BJ (cell line): ENCODE results near the gene PRDM13. TPM values are rescaled to one million over a fixed set of nuclear protein-coding genes. Genes with fewer than 3 reads are reported as not detected.
"Not testable (repeated sequence)": the region's sequence is repeated elsewhere in the genome, so short reads cannot be mapped to it uniquely, and the experiment has no call there.

Experiments used
- CTCF ChIA-PET: fragments of 350-600 bp; formaldehyde crosslinking; extraction: SDS; loops from one replicate; lab custom pipeline; 2021; ENCODE audit warnings: antibody characterized with exemption, inconsistent platforms; lab: Yijun Ruan, JAX
- POLR2A ChIA-PET: fragments of 300-600 bp; sonication (Branson Sonifier 250); formaldehyde crosslinking; extraction: SDS; loops from one replicate; lab custom pipeline; 2021; ENCODE audit warnings: antibody characterized with exemption; lab: Charles Lee
- DNase-seq: peaks from one replicate; pipeline ENCODE4 v3.0.0-alpha.2; 2011; ENCODE audit warnings: low read depth
- H3K27me3 ChIP-seq: 2 replicates; pipeline ENCODE4 v1.6.0; 2011; ENCODE audit warnings: low read length; ENCODE audit not compliant: control insufficient read depth, insufficient read depth
- H3K36me3 ChIP-seq: 2 replicates; pipeline ENCODE4 v1.5.1; 2011; ENCODE audit warnings: low read length; ENCODE audit not compliant: control insufficient read depth, insufficient read depth
- H3K4me3 ChIP-seq: 2 replicates; pipeline ENCODE4 v1.5.1; 2011; ENCODE audit warnings: low read depth, mild to moderate bottlenecking, control low read depth, low read length
- CTCF ChIP-seq: IDR thresholded peaks from 2 replicates; pipeline ENCODE4 v1.5.1; 2011; ENCODE audit warnings: low read depth, mild to moderate bottlenecking, control low read depth, inconsistent platforms, low read length, moderate library complexity; ENCODE audit not compliant: insufficient read depth
- polyA plus RNA-seq: library from polyadenylated mRNA; depleted of rRNA; stranded (reverse); fragments of >200 nt; gene quantifications from 2 replicates; pipeline ENCODE4 v1.2.3, GENCODE V29; 2011

The PRDM13 gene
- polyA plus RNA-seq, 1 experiment = not detected

- peaks cover 40% of the 10 kb centered on the region for H3K27me3 ChIP-seq
Measured at GRCh38 chr6:99590728-99591672, 15.6 kb upstream of the PRDM13 start.

DNA sequence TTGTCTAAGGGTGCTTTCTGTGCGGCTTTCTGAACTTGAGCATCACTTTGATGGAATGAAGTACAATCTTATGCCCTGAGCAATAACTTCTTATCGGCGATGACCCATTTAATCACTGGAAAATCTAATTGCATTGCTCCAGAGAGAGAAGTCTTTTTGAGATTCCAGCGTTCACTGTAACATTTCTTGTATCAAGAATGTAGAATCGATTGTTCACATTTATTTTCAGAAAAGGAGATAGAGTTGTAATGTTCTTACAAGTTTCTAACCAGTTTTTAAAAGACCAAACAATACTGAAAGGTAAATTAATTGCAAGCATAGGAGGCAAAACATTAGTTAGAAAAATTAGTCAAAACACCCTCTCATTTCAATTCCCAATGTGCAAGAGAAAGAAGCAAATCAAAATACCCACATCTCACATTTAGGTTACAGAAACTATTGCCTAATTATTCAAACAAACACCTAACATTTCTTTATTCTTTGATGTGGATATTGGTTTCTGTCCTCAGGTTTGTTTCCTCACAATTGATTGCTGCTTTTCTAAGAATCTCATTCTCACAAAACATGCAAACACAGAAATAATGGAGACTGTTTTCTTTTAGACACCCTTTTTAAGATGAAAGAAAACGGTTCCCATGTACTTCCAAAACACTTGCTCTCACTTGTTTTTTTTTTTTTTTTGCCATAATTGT is 14.8 kb upstream of the PRDM13 start:
- Histone ChIP-seq H3K36me3 (no peaks in the 10 kb centered on the region), H3K4me3 (no peak overlapping the region), H3K27me3 (peaks cover 47% of the 10 kb centered on the region)
- ChIA-PET POLR2A (no interaction called here), CTCF (no interaction called here)
- no peak for DNase-seq
- no peak for TF ChIP-seq CTCF

More at GRCh38 chr6:99590728-99591672, 15.6 kb upstream of the PRDM13 start:
- CTCF ChIA-PET = no interaction called here
- POLR2A ChIA-PET = interaction anchor here (0.7 kb wide), 1 partner anchor 20 kb away, joined by 34 read pairs; no protein-coding TSS in a partner anchor
- Histone ChIP-seq H3K36me3 (no peaks in the 10 kb centered on the region), H3K4me3 (no peak overlapping the region)
- DNase-seq = no peak
- no peak for TF ChIP-seq CTCF

- ChIA-PET POLR2A (no interaction called here), CTCF (no interaction called here)
- no peak for TF ChIP-seq CTCF
- peaks cover 47% of the 10 kb centered on the region for H3K27me3 ChIP-seq
- no peak for DNase-seq
- H3K4me3 ChIP-seq = no peak overlapping the region
- H3K36me3 ChIP-seq = no peaks in the 10 kb centered on the region
Measured at GRCh38 chr6:99592900-99593299, 13.7 kb upstream of the PRDM13 start.

DNA sequence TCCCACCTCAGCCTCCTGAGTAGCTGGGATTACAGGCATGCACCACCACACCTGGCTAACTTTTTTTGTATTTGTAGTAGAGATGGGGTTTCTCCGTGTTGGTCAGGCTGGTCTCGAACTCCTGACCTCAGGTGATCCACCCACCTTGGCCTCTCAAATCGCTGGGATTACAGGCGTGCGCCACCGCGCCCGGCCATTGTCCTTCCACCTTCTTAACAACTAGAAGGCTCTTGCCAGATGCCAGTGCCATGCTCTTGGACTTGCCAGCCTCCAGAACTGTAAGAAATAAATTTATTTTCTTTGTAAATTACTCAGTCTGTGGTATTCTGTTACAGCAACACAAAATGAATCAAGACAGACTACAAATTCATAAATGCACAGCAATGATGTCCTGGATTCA is 11.9 kb upstream of the PRDM13 start:
- peaks cover 49% of the 10 kb centered on the region for H3K27me3 ChIP-seq
- H3K36me3 ChIP-seq, H3K4me3 ChIP-seq, DNase-seq, CTCF ChIA-PET, POLR2A ChIA-PET: not testable (repeated sequence)

- Histone ChIP-seq H3K36me3 (no peaks in the 10 kb centered on the region), H3K27me3 (peaks cover 68% of the 10 kb centered on the region), H3K4me3 (peak overlapping the region; percentile 19; the same call in 1 of the 2 replicates)
- DNase-seq = no peak
- CTCF ChIA-PET = interaction anchor here (1.6 kb wide), 1 partner anchor 273 kb away, joined by 4 read pairs; no protein-coding TSS in a partner anchor
- no peak for TF ChIP-seq CTCF
- POLR2A ChIA-PET = no interaction called here
Measured at GRCh38 chr6:99602520-99603420, 3.9 kb upstream of the PRDM13 start.
